ENCODE results near the gene SKP2. TPM values are rescaled to one million over a fixed set of nuclear protein-coding genes. Genes with fewer than 3 reads are reported as not detected.

The SKP2 gene
- total and polyA plus RNA-seq, 3 donors from 2014 or later, result 7.1 to 14.2 (median 10.6) TPM

DNA sequence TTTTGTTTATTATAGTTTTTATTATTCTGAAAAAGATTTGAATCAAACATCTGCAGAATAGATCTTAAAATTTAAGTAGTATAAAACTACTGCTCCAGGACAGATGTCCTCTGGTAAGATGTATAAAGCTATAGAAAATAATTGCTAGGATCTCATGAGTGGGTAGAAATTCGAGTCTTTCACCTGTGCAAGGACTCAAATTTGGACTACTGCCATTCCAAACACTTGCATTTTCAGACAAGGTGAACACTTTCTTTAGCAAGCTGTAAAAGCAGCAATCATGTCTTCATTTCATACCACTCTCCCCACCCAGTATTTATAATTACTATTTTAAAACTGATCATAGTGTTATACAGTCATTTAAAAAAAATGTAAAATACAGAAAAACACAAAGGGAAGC is 20.7 kb downstream of the SKP2 start:
- TF ChIP-seq, protein P1, sequence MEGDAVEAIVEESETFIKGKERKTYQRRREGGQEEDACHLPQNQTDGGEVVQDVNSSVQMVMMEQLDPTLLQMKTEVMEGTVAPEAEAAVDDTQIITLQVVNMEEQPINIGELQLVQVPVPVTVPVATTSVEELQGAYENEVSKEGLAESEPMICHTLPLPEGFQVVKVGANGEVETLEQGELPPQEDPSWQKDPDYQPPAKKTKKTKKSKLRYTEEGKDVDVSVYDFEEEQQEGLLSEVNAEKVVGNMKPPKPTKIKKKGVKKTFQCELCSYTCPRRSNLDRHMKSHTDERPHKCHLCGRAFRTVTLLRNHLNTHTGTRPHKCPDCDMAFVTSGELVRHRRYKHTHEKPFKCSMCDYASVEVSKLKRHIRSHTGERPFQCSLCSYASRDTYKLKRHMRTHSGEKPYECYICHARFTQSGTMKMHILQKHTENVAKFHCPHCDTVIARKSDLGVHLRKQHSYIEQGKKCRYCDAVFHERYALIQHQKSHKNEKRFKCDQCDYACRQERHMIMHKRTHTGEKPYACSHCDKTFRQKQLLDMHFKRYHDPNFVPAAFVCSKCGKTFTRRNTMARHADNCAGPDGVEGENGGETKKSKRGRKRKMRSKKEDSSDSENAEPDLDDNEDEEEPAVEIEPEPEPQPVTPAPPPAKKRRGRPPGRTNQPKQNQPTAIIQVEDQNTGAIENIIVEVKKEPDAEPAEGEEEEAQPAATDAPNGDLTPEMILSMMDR (IDR thresholded peaks at IDR 0.05), result no peak
- no peak for TF ChIP-seq POLR2A (IDR thresholded peaks at IDR 0.05)
- no peaks in the 10 kb centered on the region for H3K9me3 ChIP-seq
- H3K27me3 ChIP-seq, result no peaks in the 10 kb centered on the region
- H3K36me3 ChIP-seq (ENCODE audit: low read depth, missing control alignments), result no peaks in the 10 kb centered on the region
- WGBS, 2 donors, result 71 to 72% methylated on average over 1 of the region's 1 CpG
- H3K4me1 ChIP-seq, result no peaks in the 10 kb centered on the region
- no peak for DNase-seq
- H3K4me3 ChIP-seq, result no peak overlapping the region
- intact Hi-C loops (cut with DNase I; ENCODE audit: low total_unique reads), result no loop called here
- no peak overlapping the region for H3K27ac ChIP-seq

DNA sequence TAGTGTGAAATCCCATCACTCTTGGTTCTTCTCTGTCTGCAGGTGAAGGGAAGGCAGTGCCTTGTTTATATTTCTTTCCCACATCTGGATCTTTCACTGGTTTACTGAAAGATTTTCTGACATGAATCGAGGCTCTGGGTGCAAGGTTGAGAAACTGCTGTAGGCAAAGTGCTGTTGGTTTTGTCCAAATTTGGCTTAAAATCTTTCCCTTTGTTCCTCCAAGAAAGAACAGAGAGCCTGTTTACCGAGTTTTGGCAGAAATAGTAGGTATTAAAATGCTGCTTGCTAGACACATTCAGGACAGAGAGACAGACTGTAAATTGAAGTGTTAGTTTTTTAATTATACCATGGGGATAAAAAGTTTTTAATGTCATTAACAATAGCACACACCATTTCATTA is 21.5 kb downstream of the SKP2 start:
- intact Hi-C loops (cut with DNase I; ENCODE audit: low total_unique reads), result no loop called here
- Histone ChIP-seq H3K27ac (no peak overlapping the region), H3K4me3 (no peak overlapping the region), H3K9me3 (no peaks in the 10 kb centered on the region), H3K27me3 (no peaks in the 10 kb centered on the region), H3K36me3 (ENCODE audit: low read depth, missing control alignments) (no peaks in the 10 kb centered on the region), H3K4me1 (no peaks in the 10 kb centered on the region)
- 49 to 72% methylated on average over 2 of the region's 2 CpGs for WGBS, 2 donors
- no peak for DNase-seq
- TF ChIP-seq, protein P1 (IDR thresholded peaks at IDR 0.05), result no peak
- no peak for TF ChIP-seq POLR2A (IDR thresholded peaks at IDR 0.05)

DNA sequence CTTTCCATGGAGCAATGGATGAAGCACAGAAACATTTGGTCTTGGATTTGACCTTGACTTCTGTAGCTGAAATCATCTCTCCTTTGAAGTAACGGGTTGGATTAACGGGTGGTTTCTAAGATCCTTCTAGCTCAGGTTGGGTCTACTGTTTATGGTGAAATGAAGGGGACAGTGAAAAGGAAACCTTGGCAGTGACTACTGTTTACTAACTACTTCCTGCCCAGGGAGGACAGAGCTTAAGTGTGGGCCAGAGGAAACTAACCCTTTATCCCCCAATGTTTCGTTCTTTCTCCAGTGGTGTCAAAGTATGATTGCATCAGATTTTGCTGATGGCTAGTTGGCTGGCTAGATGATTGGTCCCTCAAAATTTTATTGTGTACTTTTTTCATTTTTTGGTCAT is 22.2 kb downstream of the SKP2 start:
- Histone ChIP-seq H3K4me1 (no peaks in the 10 kb centered on the region), H3K4me3 (no peak overlapping the region), H3K9me3 (no peaks in the 10 kb centered on the region), H3K27ac (no peak overlapping the region), H3K27me3 (no peaks in the 10 kb centered on the region), H3K36me3 (ENCODE audit: low read depth, missing control alignments) (no peaks in the 10 kb centered on the region)
- TF ChIP-seq, protein P1 (IDR thresholded peaks at IDR 0.05), result no peak
- no peak for TF ChIP-seq POLR2A (IDR thresholded peaks at IDR 0.05)
- intact Hi-C loops (cut with DNase I; ENCODE audit: low total_unique reads), result no loop called here
- WGBS, 2 donors, result 69 to 83% methylated on average over 3 of the region's 3 CpGs
- no peak for DNase-seq

DNA sequence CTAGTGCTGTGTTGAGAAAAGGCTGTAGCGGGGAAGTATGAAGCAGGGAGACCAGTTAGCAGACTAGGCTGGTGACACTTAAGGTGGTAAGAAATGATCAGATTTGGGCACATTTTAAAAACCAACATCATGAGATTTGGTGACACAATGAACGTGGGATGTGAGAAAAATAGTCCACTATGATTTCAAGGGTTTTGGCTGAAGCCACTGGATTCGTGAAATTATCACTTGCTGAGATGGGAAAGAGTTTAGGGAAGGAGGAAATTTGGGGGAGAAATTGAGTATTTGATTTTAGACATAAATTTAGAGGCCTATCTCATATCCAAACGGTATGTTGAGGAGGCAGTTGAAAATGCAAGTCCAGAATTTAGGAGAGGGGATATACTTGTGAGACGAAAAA is 23.1 kb downstream of the SKP2 start:
- Histone ChIP-seq H3K9me3 (no peaks in the 10 kb centered on the region), H3K27ac (no peak overlapping the region), H3K4me1 (no peaks in the 10 kb centered on the region), H3K27me3 (no peaks in the 10 kb centered on the region), H3K36me3 (ENCODE audit: low read depth, missing control alignments) (no peaks in the 10 kb centered on the region), H3K4me3 (no peak overlapping the region)
- TF ChIP-seq, protein P1 (IDR thresholded peaks at IDR 0.05), result no peak
- no peak for TF ChIP-seq POLR2A (IDR thresholded peaks at IDR 0.05)
- intact Hi-C loops (cut with DNase I; ENCODE audit: low total_unique reads), result no loop called here
- DNase-seq, result no peak
- WGBS, 2 donors, result 85 to 87% methylated on average over 5 of the region's 5 CpGs

DNA sequence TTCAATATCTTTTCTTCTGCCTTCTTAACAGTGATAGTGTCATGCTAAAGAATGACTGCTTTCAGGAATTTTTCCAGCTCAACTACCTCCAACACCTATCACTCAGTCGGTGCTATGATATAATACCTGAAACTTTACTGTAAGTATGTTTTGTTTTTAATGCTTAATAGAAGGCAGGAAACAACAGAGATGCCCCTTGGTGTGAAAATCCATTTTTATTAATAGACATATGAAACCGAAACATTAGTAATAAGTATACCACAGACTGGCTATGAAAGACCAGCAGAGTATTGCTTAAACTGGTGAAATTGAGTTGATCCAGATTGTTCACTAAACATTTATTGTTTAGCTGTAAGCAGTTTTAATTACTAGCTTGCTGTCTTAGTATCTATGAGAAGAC is 25.2 kb downstream of the SKP2 start:
- no peak for TF ChIP-seq POLR2A (IDR thresholded peaks at IDR 0.05)
- TF ChIP-seq, protein P1 (IDR thresholded peaks at IDR 0.05), result no peak
- H3K9me3 ChIP-seq, result no peaks in the 10 kb centered on the region
- no peak overlapping the region for H3K4me3 ChIP-seq
- 84% methylated on average over 2 of the region's 2 CpGs for WGBS, 2 donors
- no peak overlapping the region for H3K27ac ChIP-seq
- intact Hi-C loops (cut with DNase I; ENCODE audit: low total_unique reads), result no loop called here
- H3K27me3 ChIP-seq, result no peaks in the 10 kb centered on the region
- H3K4me1 ChIP-seq, result no peaks in the 10 kb centered on the region
- H3K36me3 ChIP-seq (ENCODE audit: low read depth, missing control alignments), result no peaks in the 10 kb centered on the region
- DNase-seq, result no peak

All from testis (tissue), 3 donors.